Measurements from ENCODE around the gene TMEM106B.

Gene TMEM106B

DNA sequence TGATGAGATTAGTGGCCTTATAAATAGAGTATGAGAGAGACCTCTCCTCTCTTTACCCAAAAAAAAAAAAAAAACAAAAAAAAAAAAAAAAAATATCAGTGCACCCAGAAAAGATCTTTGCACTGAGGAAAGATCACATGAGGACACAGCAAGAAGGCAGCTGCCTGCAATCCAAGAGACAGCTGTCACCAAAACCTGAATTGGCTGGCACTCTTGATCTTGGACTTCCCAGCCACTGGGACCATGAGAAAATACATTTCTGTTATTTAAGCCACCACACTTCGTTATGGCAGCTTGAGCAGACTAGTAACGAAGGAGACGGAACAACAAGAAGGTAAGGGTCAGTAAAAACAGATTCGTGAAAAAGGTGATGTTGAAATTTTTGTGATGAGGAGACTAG is 47.0 kb downstream of the TMEM106B start:
- H3K27me3 ChIP-seq (ENCODE audit: control insufficient read depth, insufficient read depth, low read length): no peaks in the 10 kb centered on the region
- no peaks in the 10 kb centered on the region for H3K9me3 ChIP-seq (ENCODE audit: control insufficient read depth, low read depth, low read length)
- no peak overlapping the region for H3K9ac ChIP-seq (ENCODE audit: low read length)
- no peak overlapping the region for H3K27ac ChIP-seq (ENCODE audit: low read length)
- H3K4me3 ChIP-seq (ENCODE audit: low read length): no peak overlapping the region
- H3K36me3 ChIP-seq (ENCODE audit: control insufficient read depth, low read depth, low read length): no peaks in the 10 kb centered on the region
- H3K4me1 ChIP-seq (ENCODE audit: control insufficient read depth, low read depth, low read length): no peaks in the 10 kb centered on the region

DNA sequence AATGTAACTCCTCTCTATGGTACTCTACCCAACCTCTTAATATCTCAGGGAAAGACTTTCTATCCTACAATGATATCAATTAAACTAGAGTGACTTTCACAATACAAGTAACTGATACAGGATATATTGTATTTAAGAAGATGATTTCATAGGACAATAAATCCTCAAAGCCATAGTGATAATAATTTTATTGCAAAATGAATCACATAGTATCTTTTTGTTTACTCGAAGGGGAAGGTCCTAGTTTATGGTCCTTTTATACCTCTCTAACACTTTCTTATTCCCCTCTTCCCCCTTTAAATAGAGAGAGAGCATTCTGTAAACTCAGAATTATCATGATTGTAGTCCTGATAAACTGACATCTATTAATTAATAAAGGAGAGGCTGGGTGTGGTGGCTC is 56.4 kb downstream of the TMEM106B start:
- Histone ChIP-seq H3K4me1 (ENCODE audit: control insufficient read depth, low read depth, low read length) (no peaks in the 10 kb centered on the region), H3K27ac (ENCODE audit: low read length) (no peak overlapping the region), H3K36me3 (ENCODE audit: control insufficient read depth, low read depth, low read length) (no peaks in the 10 kb centered on the region), H3K9ac (ENCODE audit: low read length) (no peak overlapping the region), H3K9me3 (ENCODE audit: control insufficient read depth, low read depth, low read length) (no peaks in the 10 kb centered on the region), H3K27me3 (ENCODE audit: control insufficient read depth, insufficient read depth, low read length) (no peaks in the 10 kb centered on the region), H3K4me3 (ENCODE audit: low read length) (no peak overlapping the region)

DNA sequence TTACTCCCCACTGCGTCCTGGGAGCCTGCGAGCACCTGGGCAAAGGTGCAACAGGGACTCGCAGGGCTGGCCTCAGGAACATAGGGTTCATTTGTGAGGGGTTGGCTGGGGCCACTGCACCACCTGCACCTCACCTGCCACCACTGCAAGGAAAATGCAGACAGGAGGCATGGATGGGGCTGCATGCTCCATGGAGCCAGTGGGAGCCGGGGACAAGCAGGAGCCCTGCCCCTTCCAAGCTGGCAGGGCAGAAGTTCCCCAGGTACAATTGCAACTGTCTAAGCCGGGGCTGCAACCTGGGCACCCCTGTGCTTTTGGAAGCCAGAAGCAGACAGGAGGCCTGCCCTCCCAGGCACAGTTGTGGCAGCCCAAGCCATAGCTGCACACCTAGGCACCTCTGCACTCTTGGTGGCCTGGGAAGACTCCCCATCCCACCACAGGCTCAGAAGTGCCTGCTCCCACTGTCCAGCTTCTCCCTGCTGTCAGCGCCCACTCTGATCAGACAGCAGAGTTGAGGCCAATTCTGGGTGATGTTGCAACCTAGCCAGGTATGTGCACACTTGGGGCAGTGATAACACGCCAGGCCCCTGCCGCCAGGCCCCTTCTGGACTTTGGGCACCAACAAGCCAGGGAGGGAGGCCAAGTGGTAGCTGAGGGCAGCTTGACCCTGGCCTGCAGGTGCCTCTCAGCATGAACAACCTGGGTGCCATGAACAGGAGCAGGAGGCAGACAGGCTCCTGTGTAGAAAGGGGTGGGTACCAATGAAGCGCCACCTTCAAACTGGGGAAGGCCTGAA is 58.2 kb downstream of the TMEM106B start:
- H3K9ac ChIP-seq (ENCODE audit: low read length): no peak overlapping the region
- H3K27me3 ChIP-seq (ENCODE audit: control insufficient read depth, insufficient read depth, low read length): no peaks in the 10 kb centered on the region
- no peak overlapping the region for H3K27ac ChIP-seq (ENCODE audit: low read length)
- H3K9me3 ChIP-seq (ENCODE audit: control insufficient read depth, low read depth, low read length): no peaks in the 10 kb centered on the region
- no peaks in the 10 kb centered on the region for H3K36me3 ChIP-seq (ENCODE audit: control insufficient read depth, low read depth, low read length)
- H3K4me1 ChIP-seq (ENCODE audit: control insufficient read depth, low read depth, low read length): no peaks in the 10 kb centered on the region
- H3K4me3 ChIP-seq (ENCODE audit: low read length): no peak overlapping the region

DNA sequence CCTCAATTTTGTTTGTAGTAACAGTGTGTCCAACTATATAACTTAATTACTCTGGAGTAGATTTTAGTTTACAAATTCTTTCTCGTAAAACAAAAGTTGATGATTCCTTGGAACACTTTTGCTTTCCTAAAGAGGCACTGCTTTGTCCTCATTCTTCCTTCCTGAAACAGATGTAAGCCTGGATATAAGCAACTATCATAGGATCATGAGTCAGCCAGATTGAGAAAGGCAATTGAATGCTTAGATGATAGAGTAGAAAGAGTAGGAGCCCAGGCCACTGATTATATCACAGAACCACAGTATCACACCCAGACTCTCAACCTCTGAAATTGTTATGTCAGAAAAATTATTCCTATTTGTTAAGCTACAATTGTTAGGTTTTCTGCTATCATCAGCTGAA is 69.9 kb downstream of the TMEM106B start:
- Histone ChIP-seq H3K27me3 (ENCODE audit: control insufficient read depth, insufficient read depth, low read length) (no peaks in the 10 kb centered on the region), H3K36me3 (ENCODE audit: control insufficient read depth, low read depth, low read length) (no peaks in the 10 kb centered on the region), H3K4me1 (ENCODE audit: control insufficient read depth, low read depth, low read length) (no peaks in the 10 kb centered on the region), H3K4me3 (ENCODE audit: low read length) (no peak overlapping the region), H3K9me3 (ENCODE audit: control insufficient read depth, low read depth, low read length) (no peaks in the 10 kb centered on the region), H3K9ac (ENCODE audit: low read length) (no peak overlapping the region), H3K27ac (ENCODE audit: low read length) (no peak overlapping the region)

DNA sequence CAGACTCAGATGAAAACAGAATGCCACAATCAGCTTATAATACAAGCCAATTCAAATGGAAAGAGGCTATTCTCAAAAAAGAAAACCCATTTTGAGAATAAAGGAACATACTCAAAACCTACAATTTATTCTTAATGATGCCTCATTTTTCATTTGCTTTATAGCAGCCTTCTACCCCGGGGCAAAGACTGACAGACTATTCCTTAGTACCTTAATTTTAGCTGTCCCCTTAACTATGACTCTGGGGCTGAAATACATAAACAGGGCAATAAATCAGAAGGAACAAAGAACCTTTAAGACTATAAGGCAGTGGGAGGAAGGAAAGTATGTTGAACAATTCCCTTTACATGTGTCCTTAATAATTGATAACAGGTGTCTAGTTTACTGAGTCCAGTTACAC is 76.8 kb downstream of the TMEM106B start:
- no peak overlapping the region for H3K9ac ChIP-seq (ENCODE audit: low read length)
- H3K4me3 ChIP-seq (ENCODE audit: low read length): no peak overlapping the region
- no peak overlapping the region for H3K27ac ChIP-seq (ENCODE audit: low read length)
- H3K36me3 ChIP-seq (ENCODE audit: control insufficient read depth, low read depth, low read length): no peaks in the 10 kb centered on the region
- H3K4me1 ChIP-seq (ENCODE audit: control insufficient read depth, low read depth, low read length): no peaks in the 10 kb centered on the region
- no peaks in the 10 kb centered on the region for H3K27me3 ChIP-seq (ENCODE audit: control insufficient read depth, insufficient read depth, low read length)
- H3K9me3 ChIP-seq (ENCODE audit: control insufficient read depth, low read depth, low read length): peaks cover 7% of the 10 kb centered on the region

DNA sequence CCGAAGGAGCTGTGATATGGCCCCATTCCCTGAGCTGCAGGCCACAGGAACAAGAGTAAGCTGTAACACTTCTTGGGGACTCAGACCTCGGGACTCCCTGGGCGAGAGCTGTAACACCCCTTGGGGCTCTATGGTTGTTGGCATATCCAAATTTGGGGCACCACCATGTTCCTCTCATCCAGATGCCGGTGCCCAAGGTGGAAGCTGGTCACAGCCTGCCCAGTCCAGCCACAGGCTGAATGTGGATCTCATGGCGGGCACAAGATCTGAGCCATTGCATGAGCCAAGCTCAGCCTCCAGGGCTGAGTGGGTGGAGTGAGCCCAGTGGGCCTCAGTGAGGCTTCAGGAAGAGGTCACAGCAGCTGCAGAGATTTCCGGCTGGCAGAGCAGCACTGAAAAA is 78.9 kb downstream of the TMEM106B start:
- Histone ChIP-seq H3K9me3 (ENCODE audit: control insufficient read depth, low read depth, low read length) (peaks cover 7% of the 10 kb centered on the region), H3K27me3 (ENCODE audit: control insufficient read depth, insufficient read depth, low read length) (no peaks in the 10 kb centered on the region), H3K36me3 (ENCODE audit: control insufficient read depth, low read depth, low read length) (no peaks in the 10 kb centered on the region), H3K4me3 (ENCODE audit: low read length) (no peak overlapping the region), H3K27ac (ENCODE audit: low read length) (no peak overlapping the region), H3K9ac (ENCODE audit: low read length) (no peak overlapping the region), H3K4me1 (ENCODE audit: control insufficient read depth, low read depth, low read length) (no peaks in the 10 kb centered on the region)

DNA sequence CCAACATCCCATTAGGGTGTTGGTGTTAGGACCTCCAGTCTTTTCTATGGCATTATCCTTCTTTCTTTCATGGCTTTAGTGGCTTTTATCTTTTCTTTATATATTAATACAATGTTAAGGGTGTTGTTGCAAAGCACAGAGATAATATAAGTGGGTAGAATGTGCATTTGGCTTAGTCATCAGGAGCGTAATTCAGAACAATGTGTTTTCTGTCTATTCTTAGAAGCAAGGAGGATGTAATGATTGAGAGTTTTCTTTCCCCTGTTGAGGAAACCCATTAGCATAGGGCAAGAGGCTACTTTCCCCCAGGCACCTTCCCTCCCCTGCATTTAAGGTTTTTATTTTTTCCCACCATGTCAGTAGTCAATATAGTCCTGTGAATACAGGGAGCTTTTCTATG is 79.7 kb downstream of the TMEM106B start:
- no peak overlapping the region for H3K27ac ChIP-seq (ENCODE audit: low read length)
- H3K27me3 ChIP-seq (ENCODE audit: control insufficient read depth, insufficient read depth, low read length): no peaks in the 10 kb centered on the region
- H3K4me1 ChIP-seq (ENCODE audit: control insufficient read depth, low read depth, low read length): no peaks in the 10 kb centered on the region
- no peaks in the 10 kb centered on the region for H3K36me3 ChIP-seq (ENCODE audit: control insufficient read depth, low read depth, low read length)
- no peak overlapping the region for H3K4me3 ChIP-seq (ENCODE audit: low read length)
- peaks cover 7% of the 10 kb centered on the region for H3K9me3 ChIP-seq (ENCODE audit: control insufficient read depth, low read depth, low read length)
- no peak overlapping the region for H3K9ac ChIP-seq (ENCODE audit: low read length)

DNA sequence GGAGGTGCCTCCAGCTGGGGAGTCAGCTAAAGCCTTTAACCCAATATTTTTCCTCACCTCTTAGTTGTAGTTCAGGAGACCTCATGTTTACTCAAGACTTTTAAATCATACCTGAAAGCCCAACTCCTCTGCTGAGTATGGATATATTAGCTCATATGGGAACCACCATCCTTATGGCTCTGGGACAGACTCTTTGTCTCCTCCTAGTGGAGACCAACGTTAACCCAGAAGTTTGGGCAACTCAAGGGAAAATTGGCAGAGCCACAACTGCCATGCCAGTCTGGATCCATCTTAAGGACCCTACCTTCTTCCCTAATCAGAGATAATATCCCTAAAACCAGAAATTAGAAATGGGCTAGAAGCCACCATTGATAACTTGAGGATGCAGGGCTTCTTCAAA is 80.8 kb downstream of the TMEM106B start:
- no peaks in the 10 kb centered on the region for H3K4me1 ChIP-seq (ENCODE audit: control insufficient read depth, low read depth, low read length)
- peaks cover 7% of the 10 kb centered on the region for H3K9me3 ChIP-seq (ENCODE audit: control insufficient read depth, low read depth, low read length)
- H3K36me3 ChIP-seq (ENCODE audit: control insufficient read depth, low read depth, low read length): no peaks in the 10 kb centered on the region

More for the DNA sequence above, 80.8 kb downstream of the TMEM106B start:
- no peaks in the 10 kb centered on the region for H3K27me3 ChIP-seq (ENCODE audit: control insufficient read depth, insufficient read depth, low read length)
- no peak overlapping the region for H3K27ac ChIP-seq (ENCODE audit: low read length)
- no peak overlapping the region for H3K9ac ChIP-seq (ENCODE audit: low read length)
- no peak overlapping the region for H3K4me3 ChIP-seq (ENCODE audit: low read length)
